LHCN-M2 (cell line): ENCODE measurements around the gene GRHL1. TPM values are rescaled to one million over a fixed set of nuclear protein-coding genes. Genes with fewer than 3 reads are reported as not detected.
A peak's percentile ranks its signal among the peaks of the same experiment; 100 is the strongest.
"Not testable (repeated sequence)": the region's sequence is repeated elsewhere in the genome, so short reads cannot be mapped to it uniquely, and the experiment has no call there.

Experiments used
- DNase-seq: peaks from one replicate; pipeline ENCODE4 v3.0.0-alpha.2; 2012; ENCODE audit warnings: low read depth
- total RNA-seq: library from RNA; depleted of rRNA; stranded (reverse); fragments of >200 nt; gene quantifications from 2 replicates; pipeline ENCODE4 v1.2.3, GENCODE V29; 2014

The GRHL1 gene
- total RNA-seq, 1 experiment from 2014 or later: 0.40 TPM

- DNase-seq: no peak
These were observed 71.6 kb downstream of the GRHL1 start for GRCh38 chr2:10022966-10023662.

DNA sequence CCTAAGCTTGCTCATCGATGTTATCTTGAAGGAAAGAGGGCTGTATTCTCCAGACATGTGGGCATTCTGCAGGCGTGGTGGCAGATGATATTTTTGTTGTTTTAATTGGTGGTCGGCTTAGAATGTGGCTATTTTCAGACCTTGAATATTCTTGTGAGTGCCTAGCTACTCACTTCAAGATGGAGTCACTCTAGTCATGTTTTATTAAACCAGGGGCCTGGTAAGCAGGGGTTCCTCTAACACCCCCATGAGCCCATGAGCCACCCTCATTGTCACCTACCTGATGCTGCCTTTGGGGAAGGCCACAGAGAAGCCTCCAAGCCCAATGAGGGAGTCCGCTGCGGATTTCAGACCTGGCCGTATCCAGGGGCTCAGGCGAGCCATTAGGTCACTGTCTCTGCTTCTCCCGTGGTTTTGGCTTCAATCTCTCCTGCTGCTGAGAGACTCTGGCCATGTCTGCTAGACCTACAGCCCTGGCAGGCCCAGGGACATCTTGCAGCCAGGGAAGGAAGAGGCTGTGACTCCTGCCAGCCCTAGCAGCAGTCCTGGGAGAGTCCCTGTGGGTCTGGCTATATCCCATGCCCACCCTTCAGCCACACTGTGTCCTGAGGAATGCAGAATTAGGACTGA, 75.6 kb downstream of the GRHL1 start:
- no peak for DNase-seq

- DNase-seq: no peak
These were observed 76.3 kb downstream of the GRHL1 start for GRCh38 chr2:10027660-10028330.

DNA sequence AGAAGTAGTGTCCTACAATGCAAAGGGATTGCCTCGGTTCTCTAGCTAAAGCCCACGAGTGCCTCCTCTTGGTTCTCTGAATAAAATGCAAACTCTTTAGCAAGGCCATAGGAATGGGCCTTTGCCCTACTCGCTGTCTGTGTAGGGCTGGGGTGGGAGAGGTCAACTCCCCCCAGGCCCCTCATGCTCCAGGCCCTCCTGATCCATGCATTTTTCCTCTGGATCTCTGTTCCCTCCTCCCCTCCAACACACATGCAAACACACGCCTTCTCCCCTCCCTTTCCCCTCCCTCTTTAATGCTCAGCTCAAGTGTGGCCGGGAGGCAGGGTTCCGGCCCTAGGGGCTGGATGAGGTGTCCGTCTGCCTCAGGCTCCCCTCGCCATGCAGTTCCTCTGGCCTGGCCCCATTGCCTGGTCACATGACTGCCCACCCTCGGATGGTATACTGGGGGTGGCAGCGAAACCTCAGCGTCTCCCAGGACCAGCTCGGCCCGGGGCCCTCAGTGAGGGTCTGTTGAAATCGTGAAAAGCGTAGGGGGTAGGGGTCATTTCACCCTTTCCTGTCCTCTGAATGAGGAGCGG, 77.0 kb downstream of the GRHL1 start:
- DNase-seq: no peak

DNA sequence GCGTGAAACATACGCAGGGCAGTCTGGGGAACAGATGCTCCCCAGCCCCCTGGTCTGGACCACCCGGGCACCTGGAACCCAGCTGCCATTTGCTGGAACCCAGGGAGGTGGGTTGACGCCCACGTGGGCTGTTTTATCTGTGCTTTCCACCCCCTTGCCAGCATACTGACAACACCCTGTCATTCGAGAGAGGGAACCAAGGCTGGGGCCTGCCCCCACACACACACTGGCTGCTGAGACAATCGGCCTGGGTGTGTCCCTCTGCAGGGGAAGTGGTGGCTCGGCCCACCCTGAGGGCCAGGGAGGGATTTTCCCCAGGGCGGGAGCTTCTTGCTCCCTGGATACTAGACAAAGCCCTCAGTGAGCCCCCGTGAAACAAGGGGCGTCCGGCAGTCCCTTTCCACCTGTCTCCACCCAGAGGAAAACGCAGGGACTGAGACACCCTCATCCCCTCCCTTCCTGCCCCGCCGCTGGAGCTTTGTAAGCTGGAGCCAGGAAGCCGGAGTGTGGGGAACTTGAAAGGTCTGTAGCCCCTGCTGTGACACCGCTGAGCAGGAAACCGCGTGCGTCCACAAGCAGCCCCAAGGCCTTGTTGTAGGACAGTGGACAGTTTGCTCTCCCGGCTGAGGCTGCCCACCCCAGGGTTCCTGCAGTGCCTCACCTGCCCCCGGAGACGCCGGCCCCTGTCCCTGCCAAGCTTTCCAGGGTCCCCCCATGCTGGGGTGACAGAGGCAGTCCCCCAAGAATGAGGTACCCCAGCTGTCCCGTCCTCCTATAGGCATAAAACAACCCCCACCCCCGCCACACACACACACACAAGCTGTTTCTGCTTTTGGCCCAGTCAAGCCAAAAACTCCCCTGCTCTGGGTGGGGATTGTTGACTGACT, 77.7 kb downstream of the GRHL1 start:
- DNase-seq: no peak

GRCh38 chr2:10029875-10030223, 78.4 kb downstream of the GRHL1 start:
- DNase-seq: no peak

GRCh38 chr2:10030311-10030736, 78.8 kb downstream of the GRHL1 start:
- DNase-seq: no peak

DNA sequence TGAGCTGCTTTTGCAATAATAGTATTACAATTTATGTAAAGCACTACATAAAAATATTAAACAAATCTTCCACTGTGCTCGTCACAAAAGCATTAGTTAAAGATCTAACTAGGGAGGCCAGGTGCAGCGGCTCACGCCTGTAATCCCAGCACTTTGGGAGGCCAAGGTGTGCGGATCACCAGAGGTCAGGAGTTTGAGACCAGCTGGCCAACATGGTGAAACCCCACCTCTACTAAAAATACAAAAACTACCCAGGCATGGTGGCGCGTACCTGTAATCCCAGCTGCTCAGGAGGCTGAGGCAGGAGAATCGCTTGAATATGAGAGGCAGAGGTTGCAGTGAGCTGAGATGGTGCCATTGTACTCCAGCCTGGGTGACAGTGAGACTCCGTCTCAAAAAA, 79.3 kb downstream of the GRHL1 start:
- not testable (repeated sequence) for DNase-seq

GRCh38 chr2:10031886-10032745, 80.6 kb downstream of the GRHL1 start:
- no peak for DNase-seq

DNA sequence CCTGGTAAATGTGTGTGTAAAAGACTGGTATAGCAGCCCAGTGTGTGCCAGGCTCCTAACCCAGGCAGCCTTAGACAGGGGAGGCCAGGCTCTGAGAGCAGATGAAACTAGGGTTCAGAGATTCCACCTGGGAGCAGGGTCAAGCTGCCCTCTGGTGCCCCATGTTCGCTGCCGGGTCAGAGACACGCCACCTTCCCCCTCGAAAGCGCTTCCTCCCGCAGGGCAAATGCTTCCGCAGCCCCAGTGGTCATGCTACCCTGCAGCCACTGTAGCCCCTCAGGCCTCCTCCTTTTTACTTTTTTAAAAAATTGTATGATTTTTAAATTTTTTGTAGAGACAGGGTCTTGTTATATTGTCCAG, 81.2 kb downstream of the GRHL1 start:
- no peak for DNase-seq

- DNase-seq: no peak
These were observed 81.9 kb downstream of the GRHL1 start for GRCh38 chr2:10033251-10034006.

DNA sequence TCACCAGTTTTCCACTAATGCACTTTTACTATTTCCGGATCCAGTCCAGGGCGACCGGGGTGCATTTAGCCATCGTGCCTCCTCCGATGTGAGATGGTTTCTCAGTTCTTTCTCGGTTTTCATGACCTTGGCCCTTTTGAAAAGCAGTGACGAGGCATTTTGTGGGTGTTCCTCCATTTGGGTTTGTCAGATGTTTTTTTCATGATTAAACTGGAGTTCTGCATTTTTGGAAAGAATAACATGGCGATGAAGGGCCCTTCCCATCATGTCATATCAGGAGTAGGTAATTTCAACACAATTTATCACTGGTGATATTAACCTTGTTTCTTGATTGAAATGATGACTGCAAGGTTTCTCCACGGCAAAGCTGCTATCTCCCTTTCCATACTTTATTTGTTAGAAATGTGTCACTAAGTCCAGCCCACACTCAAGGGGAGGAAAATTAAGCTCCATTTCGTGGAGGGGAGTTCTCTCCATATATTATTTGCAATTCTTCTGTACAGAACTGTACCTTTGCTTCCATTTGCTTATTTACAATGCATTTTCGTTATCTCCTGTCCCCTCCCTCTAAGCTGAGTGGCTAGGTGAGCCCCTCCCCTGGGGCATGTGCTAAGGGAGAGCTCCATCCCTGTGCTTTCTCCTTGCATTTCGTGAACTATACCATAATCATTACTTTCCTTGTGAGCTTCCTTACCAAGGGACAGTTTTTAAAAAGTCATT, 83.0 kb downstream of the GRHL1 start:
- DNase-seq: no peak

DNA sequence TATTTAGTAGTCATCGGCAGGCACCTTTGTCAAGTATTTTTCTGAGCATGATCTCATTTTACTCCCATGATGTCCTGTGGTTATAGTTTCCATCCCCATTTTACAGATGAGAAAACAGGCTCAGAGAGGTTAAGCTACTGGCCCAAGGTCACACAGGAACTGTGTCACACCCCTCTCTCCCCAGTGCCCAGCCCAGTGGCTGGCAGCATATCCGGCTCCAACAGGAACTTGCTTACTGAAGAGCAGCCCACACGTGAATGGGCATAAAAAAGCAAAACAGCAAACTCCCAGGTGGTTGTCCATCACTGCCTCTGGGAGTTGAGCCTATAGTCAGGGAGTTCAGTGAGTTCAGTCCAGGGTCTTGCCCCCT, 83.5 kb downstream of the GRHL1 start:
- DNase-seq: no peak

GRCh38 chr2:10035633-10036032, 84.1 kb downstream of the GRHL1 start:
- no peak for DNase-seq

- peak; percentile 58 for DNase-seq
These were observed 84.8 kb downstream of the GRHL1 start for GRCh38 chr2:10036095-10036884.

DNA sequence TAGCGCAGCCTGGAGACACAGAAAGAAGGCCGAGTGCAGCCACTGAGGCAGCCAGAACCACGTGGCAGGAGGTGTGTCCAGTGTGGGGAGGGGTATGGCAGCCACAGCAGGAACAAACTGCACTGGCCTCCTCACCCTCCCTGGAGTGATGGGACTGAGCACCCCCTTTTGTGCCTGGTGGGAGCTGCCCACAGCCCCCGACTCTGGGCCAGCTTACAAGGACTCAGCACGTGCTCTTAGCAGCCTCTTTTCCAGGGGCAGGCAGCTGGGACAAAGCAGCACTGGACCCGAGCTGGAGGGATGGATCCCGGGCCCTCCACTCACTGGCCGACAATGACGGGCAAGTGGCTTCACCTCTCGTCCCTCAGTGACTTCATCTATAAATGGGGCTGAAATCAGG, 86.6 kb downstream of the GRHL1 start:
- no peak for DNase-seq

- DNase-seq: peak; percentile 19
These were observed 87.2 kb downstream of the GRHL1 start for GRCh38 chr2:10038716-10039115.

- DNase-seq: no peak
These were observed 88.3 kb downstream of the GRHL1 start for GRCh38 chr2:10039658-10040410.
